ENCODE measurements around the gene CAMK1D.
"Not testable (repeated sequence)": the region's sequence is repeated elsewhere in the genome, so short reads cannot be mapped to it uniquely, and the experiment has no call there.

The CAMK1D gene

DNA sequence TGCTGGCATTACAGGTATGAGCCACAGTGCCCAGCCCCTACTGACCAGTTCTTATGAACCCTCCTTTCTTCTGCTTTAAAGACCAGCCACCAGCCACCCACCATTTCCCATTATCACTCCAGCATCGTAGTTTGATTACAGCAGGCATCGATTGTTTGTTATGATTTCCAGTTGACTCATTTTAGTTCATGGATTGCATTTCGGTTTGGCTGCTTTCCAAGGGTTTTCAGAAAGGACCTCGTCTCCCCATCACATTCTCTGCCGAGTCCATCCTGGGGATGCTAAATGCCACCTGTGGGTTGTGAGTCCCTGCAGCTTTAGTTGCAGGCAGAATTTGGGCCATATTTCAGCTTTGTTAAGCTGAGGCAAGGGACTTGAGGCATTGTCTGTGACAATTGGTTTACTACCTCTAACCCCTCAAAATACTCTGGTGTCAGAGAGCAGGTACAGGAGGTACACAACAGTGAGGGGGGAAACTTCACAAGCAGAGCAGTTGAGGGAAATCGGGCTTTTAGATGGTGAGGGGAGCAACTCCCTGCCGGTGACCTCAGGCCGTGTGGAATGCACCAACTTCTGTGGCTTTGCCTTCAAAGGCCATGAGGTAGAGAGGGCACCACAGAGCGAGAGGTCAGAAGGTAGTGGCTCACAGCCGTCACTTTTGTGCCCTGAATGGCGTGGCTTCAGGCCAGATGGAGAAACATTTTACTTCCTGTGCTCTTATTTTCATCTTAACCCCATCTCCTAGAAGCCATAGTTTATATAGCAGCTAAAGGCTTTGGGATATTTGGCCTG, 448.3 kb downstream of the CAMK1D start:
- no peak for DNase-seq (ENCODE audit: low spot score)

DNA sequence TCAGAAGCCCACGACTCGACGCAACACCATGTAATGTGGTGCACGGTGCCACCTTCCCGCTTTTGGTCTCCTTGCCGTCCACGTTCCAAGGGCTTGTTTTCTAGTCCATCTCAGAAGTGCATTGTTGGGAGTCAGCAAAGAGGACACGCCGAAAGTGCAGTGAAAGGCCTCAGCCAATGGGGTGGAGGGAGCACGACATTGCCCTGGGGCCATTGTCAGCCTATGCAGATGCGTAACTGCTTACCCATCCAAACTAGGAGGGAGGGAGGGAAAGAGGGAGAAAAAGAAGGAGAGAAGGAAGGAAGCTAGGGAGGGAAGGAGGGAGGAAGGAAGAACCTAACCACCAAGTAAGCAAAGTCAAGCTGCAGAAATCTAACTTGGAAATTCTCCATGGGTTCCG, 449.8 kb downstream of the CAMK1D start:
- no peak for DNase-seq (ENCODE audit: low spot score)

DNA sequence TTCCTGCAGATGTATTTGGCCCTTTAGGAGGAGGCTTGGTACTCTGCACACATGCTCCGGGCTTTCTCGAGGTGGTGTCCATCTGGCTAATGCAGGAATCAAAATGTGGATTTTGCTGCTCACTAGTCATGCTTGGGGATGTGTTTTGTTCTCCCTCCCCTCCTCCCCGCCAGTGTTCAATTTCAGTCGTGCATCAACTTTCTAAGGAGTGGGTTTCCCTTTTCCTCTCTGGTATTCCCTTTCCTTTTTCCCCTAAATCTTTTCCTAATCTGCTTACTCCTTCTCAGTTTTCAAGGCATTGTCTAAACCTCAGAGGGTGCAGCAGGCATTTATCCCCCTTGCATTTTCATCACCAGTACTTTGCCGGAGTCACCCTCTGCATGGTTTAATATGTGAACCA, 450.4 kb downstream of the CAMK1D start:
- DNase-seq (ENCODE audit: low spot score): no peak

DNA sequence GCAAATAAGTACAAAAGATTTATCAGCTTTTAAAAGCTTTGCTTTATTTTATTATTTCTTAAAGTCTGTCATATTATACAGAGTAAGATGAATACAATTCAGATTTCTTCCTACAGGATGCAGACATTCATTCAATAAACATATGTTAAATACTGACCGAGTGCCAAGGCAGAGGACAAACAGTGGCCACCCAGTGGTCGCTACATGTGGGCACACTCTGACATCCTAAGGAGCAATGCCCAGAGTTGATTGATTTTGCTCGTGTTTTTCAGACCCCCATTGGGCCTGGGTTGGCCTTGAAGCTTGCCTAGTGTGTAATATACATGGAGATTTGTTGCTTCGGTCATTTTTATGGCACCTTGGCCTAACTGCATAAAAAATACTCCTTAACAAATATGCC, 451.0 kb downstream of the CAMK1D start:
- DNase-seq (ENCODE audit: low spot score): no peak

DNA sequence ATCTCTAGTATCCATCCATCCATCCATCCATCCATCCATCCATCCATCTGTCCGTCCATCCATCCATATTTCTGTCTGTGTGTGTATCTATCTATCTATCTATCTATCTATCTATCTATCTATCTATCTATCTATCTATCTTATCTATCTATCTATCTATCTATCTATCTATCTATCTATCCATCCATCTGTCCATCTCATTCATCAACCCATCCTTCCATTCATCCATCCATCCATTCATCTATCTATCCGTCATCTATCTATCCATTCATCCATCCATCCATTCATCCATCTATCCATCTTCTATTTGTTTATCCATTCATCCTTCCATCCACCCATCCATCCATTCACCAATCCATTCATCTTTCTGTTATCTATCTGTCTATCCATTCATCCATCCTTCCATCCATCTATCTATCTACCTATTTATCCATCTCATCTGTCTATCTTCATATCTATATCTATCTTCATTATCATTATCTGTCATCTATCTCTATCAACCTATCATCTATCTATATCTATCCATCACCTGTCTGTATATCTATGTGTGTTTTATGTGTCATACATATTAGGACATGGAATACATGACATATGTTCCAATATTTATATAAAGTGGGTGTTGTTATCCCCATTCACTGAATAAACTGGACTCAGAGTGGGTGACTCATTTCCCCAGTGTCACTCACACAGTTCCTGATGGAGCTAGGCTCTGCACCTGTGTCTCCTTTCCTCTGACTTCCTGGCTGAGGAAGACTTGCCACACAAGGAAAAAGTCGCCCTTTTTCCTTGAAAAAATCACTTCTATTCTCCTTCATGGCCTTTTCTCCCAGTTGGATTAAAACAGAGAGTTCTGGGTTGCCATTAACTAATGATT, 452.1 kb downstream of the CAMK1D start:
- no peak for DNase-seq (ENCODE audit: low spot score)

DNA sequence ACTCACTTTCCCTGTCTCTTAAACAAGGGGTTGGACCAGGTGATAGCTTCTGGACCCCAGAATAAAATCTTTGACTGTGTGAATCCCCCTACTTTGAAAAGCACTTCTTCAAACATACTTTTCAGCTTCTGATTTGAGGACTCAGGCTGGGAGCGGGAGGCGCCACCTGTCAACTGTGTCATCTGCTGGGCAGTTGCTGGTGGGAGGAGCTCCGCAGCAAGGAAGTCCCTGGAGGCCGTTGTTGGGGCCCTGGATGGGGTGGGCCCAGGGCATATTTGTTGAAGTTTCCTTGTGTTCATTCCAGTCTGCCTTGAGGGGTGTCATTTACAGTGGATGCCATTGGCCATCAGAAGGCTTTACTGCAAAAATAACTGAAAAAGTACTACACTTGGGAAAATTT, 454.4 kb downstream of the CAMK1D start:
- DNase-seq (ENCODE audit: low spot score): no peak

DNA sequence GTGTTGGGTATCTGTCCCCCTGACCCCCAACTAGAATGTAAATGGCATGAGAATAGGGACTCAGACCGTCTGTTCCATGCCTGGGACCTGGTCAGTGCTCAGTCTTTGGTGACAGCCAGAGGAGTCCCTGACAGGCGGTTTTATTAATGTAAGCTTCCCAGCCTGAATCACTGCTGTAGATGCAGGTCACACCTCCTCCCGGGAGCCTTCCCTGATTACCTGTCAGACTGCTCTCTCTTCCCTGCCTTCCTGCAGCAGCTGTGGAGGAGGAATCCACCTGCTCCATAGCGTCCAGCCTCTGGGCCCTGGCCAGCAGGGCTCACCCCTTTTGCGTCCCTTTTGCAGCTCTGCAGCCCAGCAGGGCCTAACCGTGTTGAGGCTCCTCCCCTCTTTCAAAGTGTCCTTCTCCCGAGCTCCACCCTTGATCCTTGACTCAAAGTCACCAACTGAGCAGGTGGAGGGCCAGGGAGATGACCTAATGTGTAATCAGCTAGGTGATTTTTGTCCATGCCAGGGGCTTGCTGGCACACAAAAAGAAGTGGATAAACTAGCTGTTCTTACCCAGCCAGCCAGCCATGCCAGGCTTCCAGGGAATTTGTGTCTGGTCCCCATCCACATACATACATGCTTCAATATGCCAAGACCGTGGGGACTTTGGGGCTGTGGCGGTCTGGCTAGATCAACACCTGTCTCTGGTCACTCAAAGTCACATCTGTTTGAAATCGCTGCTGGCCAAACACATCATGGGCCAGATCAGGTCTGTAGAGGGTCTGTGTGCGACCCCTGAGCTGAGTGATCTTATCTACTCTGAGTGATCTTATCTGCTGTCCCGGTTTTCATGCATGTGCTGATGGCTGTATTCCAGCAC, 457.1 kb downstream of the CAMK1D start:
- DNase-seq (ENCODE audit: low spot score): no peak

DNA sequence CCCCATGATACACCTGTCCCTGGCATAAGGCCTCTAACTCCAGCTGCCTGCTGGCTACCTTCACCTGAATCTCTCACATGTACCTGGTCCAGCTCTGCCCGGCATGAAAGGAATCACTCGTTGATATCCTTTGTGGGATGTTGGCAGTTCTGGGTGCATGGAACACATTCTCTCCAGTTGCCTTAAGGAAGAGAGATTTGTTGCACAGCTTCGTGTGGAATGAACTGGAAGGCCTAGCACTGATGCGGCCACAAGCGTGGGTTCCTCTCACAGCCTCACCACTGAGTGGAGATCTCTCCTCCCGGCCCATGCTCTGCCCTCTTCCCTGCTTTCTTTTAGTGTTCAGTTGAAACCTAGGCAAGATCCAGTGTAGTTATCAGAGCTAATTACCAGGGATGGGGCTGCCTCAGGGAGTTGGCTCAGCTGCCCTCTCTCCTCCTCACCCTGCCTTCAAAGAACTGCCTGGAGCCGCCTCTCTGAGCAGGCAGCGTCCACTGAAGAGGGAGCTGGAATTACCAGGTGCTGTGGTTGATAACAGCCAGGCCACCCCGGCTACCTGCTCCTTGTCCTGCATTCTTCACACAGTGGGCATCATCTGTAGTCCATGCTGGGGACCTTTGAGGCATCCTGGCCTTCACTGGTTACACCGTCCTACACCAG, 457.9 kb downstream of the CAMK1D start:
- no peak for DNase-seq (ENCODE audit: low spot score)

DNA sequence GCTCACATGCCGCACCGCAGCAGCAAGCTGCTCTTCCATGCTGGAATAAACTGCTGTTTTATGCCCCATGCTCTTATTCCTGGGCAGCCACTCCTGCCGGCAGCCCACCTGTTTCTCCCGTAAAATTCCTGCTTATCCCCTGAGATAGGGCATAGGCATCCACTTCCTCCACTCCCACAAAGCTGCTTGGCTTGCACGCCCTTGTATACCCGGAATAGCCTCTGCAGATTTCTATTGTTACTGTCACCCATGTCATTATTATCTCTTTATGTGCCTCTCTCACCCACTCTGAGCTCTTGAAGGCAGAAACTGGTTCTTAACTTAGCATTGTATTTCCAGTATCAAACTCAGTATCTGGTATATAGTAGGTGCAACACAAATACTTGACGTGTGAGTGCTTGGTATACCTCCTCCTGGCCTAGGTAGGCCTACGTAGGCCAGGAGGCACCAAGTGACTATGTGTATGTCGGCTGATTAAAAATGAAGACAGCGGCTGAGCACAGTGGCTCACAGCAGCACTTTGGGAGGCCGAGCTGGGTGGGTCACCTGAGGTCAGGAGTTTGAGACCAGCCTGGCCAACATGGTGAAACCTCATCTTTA, 458.8 kb downstream of the CAMK1D start:
- DNase-seq (ENCODE audit: low spot score): no peak

DNA sequence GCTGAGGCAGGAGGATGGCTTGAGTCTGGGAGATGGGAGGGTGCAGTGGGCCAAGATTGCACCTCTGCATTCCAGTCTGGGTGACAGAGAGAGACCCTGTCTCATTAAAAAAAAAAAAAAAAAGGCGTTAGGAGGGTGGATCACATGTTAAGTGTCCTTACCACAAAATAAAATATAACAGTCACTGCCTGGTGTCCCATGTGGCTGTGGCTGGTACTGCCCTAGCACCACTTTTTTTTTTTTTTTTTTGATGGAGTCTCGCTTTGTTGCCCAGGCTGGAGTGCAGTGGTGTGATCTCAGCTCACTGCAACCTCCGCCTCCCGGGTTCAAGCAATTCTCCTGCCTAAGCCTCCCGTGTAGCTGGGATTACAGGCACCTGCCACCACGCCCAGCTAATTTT, 460.7 kb downstream of the CAMK1D start:
- DNase-seq (ENCODE audit: low spot score): not testable (repeated sequence)

DNA sequence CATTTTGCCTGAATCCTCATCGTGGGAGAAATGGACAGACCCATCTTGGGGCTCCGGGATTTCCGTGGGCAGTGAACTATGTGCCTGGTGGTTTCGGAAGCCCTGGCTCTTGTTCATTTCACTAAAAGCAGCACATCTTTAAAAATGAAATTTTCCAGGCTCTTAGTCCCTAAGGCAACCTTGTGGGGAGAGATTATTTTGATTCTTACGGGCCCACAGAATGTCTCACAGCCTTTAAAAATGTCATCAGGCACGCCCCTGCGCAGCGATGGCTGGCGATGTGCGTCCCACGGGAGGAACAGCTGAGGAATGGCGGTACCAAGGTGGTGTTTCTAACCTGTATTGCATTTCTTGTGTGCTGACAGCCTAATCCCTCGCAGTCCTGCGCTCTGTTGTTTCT, 462.5 kb downstream of the CAMK1D start:
- no peak for DNase-seq (ENCODE audit: low spot score)

DNA sequence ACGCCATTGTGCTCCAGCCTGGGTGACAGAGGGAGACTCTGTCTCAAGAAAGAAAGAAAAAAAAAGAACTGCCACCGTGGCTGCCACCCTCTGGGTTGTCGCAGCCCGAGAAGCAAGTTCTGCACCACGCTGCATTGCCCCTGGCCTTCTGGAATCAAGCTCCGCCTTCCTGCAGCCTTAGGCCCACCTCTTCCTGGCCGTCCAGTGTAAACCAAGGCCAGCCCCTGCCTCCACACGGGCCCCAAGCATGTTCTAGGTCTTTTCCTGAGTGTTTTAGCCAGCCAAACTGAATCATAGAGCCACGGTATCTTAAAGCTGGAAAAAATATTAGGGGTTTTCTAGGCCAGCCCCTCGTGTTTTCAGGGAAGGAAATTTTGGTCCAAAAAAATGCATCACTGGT, 463.2 kb downstream of the CAMK1D start:
- DNase-seq (ENCODE audit: low spot score): no peak

DNA sequence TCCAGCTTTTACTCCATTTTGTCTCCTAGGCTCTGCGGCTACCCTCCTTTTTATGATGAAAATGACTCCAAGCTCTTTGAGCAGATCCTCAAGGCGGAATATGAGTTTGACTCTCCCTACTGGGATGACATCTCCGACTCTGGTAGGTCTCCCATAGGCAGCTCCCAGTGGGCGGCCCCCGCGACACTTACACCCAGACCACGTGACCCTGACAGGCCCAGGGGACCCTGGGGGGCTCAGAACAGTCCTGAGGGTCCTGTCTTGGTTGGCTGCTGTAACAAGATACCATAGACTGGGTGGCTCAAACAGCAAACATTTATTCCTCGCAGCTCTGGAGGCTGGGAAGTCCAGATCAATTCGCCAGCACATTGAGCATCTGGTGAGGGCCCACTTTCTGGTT, 464.8 kb downstream of the CAMK1D start:
- no peak for DNase-seq (ENCODE audit: low spot score)

DNA sequence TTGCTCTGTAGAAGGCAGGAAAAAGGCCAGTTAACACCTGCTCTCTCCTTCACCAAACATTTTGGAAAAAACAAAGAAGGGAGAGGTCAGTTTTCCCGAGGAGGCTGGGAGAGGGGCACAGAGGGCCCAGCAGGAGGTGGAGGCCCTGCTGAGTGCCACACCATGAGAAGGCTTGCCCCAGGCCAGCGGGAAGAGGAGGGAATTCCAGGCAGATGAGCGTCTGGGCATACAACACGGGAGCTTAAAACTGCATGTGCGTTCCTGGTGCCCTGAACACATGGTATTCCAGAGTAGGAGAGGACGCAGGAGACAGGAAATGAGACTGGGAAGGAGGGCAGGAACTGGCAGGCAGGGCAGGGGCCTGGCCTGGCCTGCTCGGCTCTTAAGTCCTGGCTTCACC, 469.7 kb downstream of the CAMK1D start:
- no peak for DNase-seq (ENCODE audit: low spot score)

DNA sequence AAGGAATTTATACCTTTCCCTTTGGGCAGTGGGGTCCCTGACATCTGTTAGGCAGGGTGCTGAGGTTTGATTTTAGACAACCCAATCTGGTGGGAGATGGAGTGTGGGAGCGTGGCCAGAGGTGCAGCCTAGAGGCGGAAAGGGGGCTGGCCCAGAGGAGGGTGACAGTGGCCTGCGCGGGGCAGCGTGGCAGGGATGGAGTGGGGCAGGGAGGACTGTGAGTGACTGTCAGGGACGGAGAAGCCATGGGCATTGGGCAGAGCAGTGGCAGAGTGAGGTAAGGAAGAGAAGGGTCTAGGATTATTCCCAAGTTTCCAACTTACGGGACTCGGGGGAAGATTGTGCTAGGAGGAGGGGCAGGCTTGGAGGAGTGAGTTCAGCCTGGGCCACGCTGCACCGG, 470.3 kb downstream of the CAMK1D start:
- DNase-seq (ENCODE audit: low spot score): no peak

DNA sequence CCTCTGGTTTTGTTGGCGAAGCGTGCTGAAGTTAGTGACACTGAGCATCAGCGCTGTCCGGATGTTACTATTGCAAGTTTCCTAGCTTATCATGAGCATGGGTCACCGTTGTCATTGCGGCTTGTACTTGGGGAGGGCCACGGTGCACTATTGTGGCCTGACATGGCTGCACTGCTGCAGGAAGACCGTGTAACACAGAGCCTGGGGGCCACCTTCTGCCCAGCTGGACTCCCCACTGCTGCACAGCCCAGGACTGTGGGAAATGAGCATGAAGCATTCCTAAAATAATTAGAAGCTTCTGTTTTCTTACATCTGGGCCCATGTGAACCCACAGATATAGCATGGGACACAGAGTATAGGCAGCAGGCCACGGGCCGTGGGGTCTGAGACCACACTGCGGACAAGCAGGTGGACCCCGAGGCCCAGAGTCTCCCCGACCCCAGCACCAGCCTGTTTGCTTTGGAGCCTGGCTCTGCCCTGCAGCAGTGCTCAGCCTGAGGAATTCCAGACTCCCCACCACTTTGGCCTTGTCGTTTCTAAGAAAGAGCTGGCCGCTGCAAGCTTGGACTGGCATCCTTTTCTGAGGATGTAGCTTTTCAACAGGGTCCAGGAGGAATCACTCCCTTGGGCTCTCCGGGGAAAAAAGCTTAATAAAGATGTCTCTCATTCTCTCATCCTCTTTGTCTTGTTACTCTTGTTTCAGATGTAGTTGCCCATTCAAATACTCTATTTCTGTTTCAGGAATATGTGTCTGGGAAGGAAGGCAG, 473.0 kb downstream of the CAMK1D start:
- DNase-seq (ENCODE audit: low spot score): no peak

DNA sequence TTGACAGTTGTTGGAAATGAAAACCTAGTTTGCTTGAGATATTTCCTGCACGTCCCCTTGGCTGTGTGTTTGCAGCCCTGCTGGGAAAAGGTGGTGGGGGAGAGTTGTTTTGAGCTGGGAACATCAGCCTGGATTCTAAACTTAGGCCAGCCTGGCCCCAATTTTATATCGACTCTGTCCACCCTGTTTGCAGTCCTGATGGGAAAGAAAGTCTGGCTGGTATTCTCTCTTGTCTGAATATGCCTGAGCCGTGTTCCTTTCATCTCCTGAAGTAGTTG, 473.5 kb downstream of the CAMK1D start:
- DNase-seq (ENCODE audit: low spot score): no peak

DNA sequence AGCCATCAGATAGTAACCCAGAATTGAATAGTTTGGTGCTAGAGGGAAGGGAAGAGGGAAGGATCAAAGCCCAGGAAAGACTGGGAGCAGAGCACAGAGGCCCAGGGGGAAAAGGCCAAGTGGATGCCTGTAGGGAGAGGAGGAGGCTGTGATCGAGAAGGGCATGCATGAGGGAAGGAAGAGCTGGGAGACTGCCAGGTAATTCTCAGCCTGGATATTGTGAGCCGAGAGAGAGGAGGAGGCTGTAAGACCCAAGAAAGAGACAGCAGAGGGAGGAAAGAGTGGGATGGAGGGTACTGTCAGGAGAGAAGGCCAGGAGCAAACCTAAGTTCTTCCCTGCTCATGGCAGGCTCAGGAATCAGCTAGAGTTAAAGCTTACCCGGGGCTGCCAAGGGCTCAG, 474.0 kb downstream of the CAMK1D start:
- no peak for DNase-seq (ENCODE audit: low spot score)

DNA sequence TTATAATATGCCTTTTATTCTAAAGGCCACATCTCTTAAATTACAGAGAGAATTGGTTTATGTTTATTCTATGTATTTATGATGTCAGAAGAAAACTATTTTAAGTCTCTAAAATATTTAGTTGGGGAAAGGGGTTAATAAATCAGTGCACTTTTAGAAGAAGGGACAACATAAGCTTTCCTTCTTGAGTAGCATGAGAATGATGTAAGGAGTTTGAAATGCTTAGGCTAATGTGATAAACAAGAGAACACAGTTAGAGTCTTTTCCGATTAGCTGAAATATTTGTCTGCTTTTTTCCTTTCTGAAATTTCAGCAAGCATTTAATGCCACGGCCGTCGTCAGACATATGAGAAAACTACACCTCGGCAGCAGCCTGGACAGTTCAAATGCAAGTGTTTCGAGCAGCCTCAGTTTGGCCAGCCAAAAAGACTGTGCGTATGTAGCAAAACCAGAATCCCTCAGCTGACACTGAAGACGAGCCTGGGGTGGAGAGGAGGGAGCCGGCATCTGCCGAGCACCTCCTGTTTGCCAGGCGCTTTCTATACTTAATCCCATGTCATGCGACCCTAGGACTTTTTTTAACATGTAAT, 476.0 kb downstream of the CAMK1D start:
- DNase-seq (ENCODE audit: low spot score): no peak

DNA sequence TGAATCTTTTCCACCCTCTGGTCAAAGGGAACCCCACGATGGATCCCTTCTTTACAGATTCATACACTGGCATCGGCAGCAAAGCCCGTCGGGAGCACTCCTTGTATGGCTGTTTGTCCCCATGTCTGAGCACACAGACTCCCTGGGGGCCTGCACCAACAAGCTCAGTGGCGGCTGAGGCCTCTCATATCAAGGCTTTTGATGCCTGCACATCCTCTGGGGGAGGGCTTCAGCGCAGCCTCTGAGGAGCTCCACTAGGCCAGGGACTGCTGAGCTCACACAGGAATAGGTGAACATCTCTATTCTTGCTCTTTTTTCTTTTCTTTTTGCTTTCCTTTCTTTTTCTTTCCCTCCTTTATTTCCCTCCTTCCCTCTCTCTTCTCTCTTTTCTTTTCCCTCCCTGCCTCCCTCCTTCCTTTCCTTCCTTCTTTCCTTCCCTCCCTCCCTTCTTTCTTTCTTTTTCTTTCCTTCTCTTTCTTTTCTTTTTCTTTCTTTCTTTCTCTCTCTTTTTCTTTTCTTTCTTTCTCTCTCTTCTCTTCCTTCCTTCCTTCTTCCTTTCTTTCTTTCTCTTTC, 477.5 kb downstream of the CAMK1D start:
- no peak for DNase-seq (ENCODE audit: low spot score)

Data from CD4-positive, alpha-beta T cell treated with Interleukin-15 for 4 hours (primary cell).